Measurements from ENCODE around the gene PAN2. TPM values are rescaled to one million over a fixed set of nuclear protein-coding genes. Genes with fewer than 3 reads are reported as not detected.
"Not testable (repeated sequence)": the region's sequence is repeated elsewhere in the genome, so short reads cannot be mapped to it uniquely, and the experiment has no call there.

PAN2 gene
- total RNA-seq, 4 donors from 2014 or later: 24.2 to 60.1 (median 28.9) TPM

DNA sequence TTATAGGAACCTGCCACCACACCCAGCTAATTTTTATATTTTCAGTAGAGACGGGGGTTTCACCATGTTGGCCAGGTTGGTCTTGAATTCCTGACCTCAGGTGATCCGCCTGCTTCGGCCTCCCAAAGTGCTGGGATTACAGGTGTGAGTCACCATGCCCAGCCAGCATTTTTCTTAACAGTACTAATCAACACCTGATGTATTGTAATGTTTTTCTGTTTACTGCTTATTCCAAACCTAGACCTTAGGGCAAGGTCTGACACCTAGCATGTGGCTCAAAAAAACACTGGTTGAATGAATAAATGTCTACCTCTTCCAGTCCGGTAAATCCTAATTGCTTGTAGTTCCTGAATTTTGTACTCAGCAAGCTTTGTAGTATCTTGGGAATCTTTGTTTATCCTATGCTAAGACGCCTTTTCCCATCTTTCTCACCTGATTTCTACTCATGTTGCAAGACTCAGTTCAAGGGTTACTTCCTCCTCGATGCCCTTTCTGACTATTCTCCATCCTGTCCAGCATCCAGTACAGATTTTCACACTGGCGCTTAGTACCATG lies 2.8 kb downstream of the PAN2 start:
- TF ChIP-seq, protein P1, sequence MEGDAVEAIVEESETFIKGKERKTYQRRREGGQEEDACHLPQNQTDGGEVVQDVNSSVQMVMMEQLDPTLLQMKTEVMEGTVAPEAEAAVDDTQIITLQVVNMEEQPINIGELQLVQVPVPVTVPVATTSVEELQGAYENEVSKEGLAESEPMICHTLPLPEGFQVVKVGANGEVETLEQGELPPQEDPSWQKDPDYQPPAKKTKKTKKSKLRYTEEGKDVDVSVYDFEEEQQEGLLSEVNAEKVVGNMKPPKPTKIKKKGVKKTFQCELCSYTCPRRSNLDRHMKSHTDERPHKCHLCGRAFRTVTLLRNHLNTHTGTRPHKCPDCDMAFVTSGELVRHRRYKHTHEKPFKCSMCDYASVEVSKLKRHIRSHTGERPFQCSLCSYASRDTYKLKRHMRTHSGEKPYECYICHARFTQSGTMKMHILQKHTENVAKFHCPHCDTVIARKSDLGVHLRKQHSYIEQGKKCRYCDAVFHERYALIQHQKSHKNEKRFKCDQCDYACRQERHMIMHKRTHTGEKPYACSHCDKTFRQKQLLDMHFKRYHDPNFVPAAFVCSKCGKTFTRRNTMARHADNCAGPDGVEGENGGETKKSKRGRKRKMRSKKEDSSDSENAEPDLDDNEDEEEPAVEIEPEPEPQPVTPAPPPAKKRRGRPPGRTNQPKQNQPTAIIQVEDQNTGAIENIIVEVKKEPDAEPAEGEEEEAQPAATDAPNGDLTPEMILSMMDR (IDR thresholded peaks at IDR 0.05): no peak
- no peak for TF ChIP-seq POLR2A (IDR thresholded peaks at IDR 0.05)
- no peak for DNase-seq (ENCODE audit: low spot score in 2 of 2)
- no peak overlapping the region for H3K4me3 ChIP-seq (ENCODE audit: low read depth, poor library complexity, severe bottlenecking)
- 94 to 96% methylated on average over 7 of the region's 7 CpGs for WGBS, 2 donors
- intact Hi-C loops (cut with DNase I; ENCODE audit: low total_unique reads): no loop called here

DNA sequence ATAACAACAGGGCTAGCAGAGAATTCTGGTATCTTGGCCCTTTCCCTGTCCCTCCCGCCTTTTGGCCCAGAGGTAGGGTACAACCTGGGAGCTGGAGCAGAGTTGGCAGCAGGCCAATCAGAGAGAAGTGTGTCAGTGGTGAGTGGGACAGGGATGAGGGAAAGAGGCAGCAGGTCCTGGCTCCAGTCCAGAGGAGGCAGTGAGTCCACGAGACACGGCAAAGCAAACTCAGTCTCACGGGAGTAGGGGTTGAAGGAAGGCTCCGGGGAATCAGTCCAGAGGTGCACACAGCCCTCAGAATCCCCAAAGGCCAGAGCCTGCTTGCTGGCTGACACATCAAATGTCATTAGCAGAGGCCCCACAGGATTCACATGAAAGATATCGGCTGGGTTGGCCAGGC lies 7.3 kb downstream of the PAN2 start:
- intact Hi-C loops (cut with DNase I; ENCODE audit: low total_unique reads): no loop called here
- TF ChIP-seq POLR2A (IDR thresholded peaks at IDR 0.05): no peak
- TF ChIP-seq, protein P1 (IDR thresholded peaks at IDR 0.05): no peak
- 80 to 85% methylated on average over 6 of the region's 6 CpGs for WGBS, 2 donors
- no peak for DNase-seq (ENCODE audit: low spot score in 2 of 2)
- H3K4me3 ChIP-seq (ENCODE audit: low read depth, poor library complexity, severe bottlenecking): no peak overlapping the region

DNA sequence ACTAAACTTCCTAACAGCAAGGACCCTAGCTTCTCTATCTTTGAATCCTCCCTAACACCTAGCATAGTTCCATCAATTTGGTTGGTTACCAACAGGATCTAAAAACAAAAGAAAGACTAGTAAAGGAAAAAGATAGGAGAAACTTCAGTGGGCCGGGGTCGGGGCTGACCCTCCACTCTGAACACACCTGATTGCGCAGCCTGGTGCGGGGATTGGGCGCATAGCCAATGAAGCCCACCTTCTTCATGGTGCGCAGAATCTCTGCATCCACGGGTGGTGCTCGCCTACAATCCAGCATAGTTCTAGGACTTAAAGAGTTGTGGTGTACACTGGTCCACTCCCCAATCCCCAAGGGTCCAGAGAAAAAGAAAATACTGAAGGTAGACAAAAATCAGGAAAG lies 7.7 kb downstream of the PAN2 start:
- intact Hi-C loops (cut with DNase I; ENCODE audit: low total_unique reads): no loop called here
- WGBS, 2 donors: 95 to 97% methylated on average over 8 of the region's 8 CpGs

DNA sequence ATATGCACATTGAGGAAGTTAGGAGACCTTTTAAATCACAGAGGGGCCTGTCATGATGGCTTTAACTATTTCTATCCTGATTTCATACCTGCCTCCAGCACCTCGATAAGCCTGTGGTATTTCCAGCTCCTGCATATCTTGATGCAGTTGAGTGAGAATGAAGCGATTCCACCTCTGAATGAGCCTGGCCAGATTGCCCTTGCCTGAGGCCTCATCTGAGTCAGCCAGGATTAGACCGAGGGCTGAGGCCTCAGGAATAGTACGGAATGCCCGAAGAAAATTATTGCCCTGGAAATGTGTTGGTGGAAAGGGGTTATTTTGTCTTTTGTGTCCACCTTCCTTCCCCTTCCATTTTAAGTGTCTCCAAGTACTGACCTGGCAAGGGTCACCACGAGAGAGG lies 9.6 kb downstream of the PAN2 start:
- 91% methylated on average over 6 of the region's 6 CpGs for WGBS, 2 donors
- no peak for DNase-seq (ENCODE audit: low spot score in 2 of 2)
- TF ChIP-seq, protein P1 (IDR thresholded peaks at IDR 0.05): no peak
- TF ChIP-seq POLR2A (IDR thresholded peaks at IDR 0.05): no peak
- intact Hi-C loops (cut with DNase I; ENCODE audit: low total_unique reads): no loop called here
- H3K4me3 ChIP-seq (ENCODE audit: low read depth, poor library complexity, severe bottlenecking): no peak overlapping the region

More for the DNA sequence above, 7.7 kb downstream of the PAN2 start:
- no peak for DNase-seq (ENCODE audit: low spot score in 2 of 2)
- no peak overlapping the region for H3K4me3 ChIP-seq (ENCODE audit: low read depth, poor library complexity, severe bottlenecking)
- TF ChIP-seq, protein P1 (IDR thresholded peaks at IDR 0.05): no peak
- TF ChIP-seq POLR2A (IDR thresholded peaks at IDR 0.05): no peak

DNA sequence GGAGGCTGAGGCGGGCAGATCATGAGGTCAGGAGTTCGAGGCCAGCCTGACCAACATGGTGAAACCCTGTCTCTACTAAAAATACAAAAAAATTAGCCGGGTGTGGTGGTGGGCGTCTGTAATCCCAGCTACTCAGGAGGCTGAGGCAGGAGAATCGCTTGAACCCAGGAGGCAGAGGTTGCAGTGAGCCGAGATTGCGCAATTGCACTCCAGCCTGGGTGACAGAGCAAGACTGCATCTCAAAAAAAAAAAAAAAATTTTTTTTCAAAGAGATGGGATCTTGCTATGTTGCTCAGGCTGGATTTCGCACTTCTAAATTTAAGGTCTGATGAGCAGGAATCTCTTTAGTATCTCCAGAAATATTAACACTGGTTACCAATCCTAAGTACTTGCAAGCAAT lies 12.2 kb downstream of the PAN2 start:
- DNase-seq (ENCODE audit: low spot score in 2 of 2); H3K4me3 ChIP-seq (ENCODE audit: low read depth, poor library complexity, severe bottlenecking); intact Hi-C loops (cut with DNase I; ENCODE audit: low total_unique reads): not testable (repeated sequence)
- WGBS, 2 donors: 93 to 95% methylated on average over 8 of the region's 8 CpGs

DNA sequence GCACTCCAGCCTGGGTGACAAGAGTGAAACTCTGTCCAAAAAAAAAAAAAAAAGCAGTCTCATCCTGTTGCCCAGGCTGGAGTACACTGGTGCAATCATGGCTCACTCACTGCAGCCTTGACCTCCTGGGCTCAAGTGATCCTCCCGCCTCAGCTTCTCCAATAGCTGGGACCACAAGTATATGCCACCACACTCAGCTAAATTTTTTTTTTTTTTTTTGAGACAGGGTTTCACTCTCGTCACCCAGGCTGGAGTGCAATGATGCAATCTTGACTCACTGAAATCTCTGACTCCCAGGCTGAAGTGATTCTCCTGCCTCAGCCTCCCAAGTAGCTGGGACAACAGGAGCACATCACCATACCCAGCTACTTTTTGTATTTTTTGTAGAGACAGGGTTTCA lies 12.8 kb downstream of the PAN2 start:
- no peak for DNase-seq (ENCODE audit: low spot score in 2 of 2)
- intact Hi-C loops (cut with DNase I; ENCODE audit: low total_unique reads): no loop called here
- TF ChIP-seq POLR2A (IDR thresholded peaks at IDR 0.05): no peak
- TF ChIP-seq, protein P1 (IDR thresholded peaks at IDR 0.05): no peak
- 86 to 90% methylated on average over 2 of the region's 2 CpGs for WGBS, 2 donors
- H3K4me3 ChIP-seq (ENCODE audit: low read depth, poor library complexity, severe bottlenecking): no peak overlapping the region

Data from lower leg skin (tissue), 4 donors.